GM18505 (cell line): ENCODE data around the gene GJA1.

Experiments
- ATAC-seq: cut with Tn5 transposase; IDR thresholded peaks from one replicate; pipeline ENCODE4 v1.9.1; 2021; ENCODE audit not compliant: unreplicated experiment
- POLR2A ChIP-seq: IDR thresholded peaks from 4 replicates; pipeline ENCODE4 v1.6.1; 2011; ENCODE audit warnings: borderline replicate concordance; ENCODE audit not compliant: insufficient read depth, insufficient read length; ENCODE audit errors: extremely low read depth

GJA1 gene

DNA sequence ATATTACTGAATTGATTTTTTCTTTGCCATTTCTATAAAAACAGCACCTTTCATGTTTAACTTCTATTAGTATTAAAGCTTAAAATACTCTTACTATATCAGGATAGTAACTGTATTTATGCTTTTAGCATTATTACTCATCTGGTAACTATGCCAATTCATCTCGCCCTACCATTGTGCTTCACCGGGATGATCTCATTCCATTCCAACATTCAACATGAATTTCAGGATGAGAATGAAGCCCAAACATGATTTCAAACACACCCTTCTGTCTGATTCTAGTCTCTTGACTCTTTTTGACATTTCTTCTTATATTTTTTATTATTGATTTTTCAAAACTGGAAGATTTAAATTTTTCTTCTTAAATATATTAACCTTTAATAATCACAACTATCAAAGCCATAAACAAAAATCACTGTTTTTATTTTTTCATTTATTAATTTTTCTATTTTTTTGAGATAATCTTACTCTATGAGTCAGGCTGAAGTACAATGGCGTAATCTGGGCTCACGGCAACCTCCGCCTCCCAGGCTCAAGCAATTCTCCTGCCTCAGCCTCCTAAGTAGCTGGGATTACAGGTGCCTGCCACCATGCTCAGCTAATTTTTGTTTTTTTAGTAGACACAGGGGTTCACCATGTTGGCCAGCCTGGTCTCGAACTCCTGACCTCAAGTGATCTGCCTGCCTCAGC lies 46.7 kb downstream of the GJA1 start:
- no peak for TF ChIP-seq POLR2A
- no peak for ATAC-seq

DNA sequence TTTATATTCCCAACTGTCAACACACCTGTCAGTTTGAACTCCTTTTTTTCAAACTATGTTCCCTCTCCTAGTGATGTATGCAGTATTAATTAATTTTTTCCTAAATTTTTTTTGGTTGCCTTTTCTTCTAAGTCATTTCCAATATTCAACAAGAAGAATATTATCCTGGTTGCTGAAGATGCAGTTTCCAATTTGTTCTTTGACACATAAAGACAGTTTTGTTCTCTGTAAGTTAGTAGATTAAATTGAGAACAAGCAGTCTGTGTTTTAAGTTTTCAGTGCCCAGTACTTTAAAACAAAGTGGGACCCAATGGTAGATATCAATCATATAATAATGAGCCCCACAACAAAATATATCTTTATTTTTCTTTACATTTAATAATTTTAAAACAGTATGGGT lies 47.3 kb downstream of the GJA1 start:
- no peak for ATAC-seq

DNA sequence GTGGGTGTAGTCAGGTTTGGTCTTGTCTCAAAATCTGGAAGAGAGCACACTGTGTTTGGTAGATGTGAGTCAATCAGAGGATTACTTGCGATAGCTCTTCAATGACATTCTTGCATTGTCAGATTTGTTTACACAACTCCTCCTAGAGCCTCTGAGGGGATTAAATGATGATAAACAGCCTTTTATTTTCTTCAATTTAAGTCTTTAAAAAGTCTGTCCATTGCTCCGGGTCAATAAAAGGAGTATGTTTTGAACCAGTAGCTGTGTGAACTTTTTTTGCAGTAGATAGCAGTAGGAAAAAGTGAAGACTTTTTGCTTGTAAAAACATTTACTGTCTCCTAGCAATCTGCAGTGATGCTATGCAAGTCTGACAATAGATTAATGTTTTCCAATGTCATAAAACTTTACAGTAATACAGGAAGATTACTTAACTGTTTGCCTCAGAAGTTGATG lies 49.9 kb downstream of the GJA1 start:
- no peak for TF ChIP-seq POLR2A
- no peak for ATAC-seq

More for the DNA sequence above, 47.3 kb downstream of the GJA1 start:
- TF ChIP-seq POLR2A = no peak

DNA sequence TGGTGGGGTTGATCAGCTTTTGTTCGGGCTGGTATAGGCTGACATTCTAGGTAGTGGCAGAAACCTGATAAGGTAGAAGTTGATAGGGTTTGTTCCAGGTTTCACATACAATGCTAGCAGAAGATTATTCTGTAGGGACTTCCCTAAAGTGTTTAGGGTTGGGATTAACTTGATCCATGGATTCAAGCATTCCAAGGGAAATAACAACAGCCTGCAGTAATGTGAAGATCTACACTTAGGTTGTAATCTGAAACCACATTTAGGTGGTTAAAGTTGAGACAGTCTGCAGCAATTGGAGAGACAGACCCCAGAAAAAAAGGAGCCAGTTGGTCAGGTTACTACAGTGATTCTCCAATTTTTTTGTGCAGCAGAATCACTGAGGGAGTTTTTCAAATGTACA lies 56.1 kb downstream of the GJA1 start:
- no peak for TF ChIP-seq POLR2A
- ATAC-seq = no peak

DNA sequence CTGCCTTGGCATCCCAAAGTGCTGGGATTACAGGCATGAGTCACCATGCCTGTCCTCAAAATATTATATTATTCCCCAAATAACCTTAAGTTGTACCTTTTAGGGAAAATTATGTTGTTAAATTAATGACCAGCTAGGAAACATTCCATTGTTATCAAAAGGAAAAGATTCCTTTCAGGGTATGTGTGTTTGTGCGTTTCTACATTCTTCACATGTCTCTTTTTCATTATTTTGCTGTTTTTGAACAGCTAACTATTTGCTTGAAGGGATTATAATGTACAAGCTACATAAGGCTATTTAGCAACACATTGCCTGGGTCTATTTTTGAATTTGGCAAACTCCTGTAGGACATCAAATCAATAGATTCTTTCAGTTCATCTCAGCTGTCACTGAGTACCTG lies 57.1 kb downstream of the GJA1 start:
- no peak for TF ChIP-seq POLR2A
- ATAC-seq = no peak

DNA sequence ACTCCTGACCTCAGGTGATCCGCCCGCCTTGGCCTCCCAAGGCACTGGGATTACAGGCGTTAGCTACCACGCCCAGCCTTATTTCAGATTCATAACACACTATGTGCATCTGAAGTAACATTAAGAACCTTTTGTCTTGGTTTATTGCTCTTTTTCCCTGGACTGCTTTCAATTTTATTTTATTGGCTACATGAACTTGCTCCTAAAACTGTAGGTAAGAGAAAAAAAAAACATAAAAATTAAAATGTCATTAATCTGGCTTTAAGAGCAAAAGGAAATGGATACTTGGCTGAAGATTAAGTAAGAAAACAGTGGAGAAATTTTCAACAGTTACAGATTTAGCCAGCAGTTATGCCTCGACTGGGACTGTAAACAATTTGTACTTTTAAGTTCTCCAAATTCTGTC lies 62.5 kb downstream of the GJA1 start:
- ATAC-seq = no peak
- TF ChIP-seq POLR2A = no peak

DNA sequence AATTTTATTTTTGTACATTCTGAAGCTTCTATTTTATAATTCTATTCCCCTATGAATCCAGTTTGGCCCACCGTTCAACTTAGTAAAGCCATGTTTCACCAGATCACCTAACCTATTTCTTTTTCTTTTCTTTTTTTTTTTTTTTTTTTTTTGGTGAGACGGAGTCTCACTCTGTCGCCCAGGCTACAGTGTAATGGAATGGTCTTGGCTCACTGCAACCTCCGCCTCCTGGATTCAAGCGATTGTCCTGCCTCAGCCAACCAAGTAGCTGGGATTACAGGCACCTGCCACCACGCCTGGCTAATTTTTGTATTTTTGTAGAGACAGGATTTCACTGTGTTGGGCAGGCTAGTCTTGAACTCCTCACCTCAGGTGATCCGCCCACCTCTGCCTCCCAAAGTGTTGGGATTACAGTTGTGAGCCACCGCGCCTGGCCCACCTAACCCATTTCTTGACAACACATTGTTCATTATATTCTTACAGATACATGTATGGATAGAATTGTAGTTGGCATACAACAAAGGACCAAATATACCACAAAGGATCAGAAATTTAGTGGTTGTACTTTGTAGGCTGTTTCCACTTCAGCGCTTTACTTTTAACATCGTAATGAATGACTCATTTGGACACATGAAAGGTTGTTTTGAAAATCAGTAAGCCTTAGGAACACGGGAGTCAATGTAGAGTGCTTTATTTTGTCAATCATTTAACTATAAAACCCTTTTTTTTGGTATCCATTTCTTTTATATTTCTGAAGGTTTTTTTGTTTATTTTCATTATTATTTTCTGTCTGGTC lies 63.2 kb downstream of the GJA1 start:
- TF ChIP-seq POLR2A = no peak

More for the DNA sequence above, 63.2 kb downstream of the GJA1 start:
- no peak for ATAC-seq
